ENCODE measurements around the gene PSMB3.

PSMB3 gene

GRCh38 chr17:38733982-38734973 is 18.3 kb upstream of the PSMB3 start:
- DNase-seq: no peak

- DNase-seq: peak; percentile 75
Observed at GRCh38 chr17:38735161-38735997, 17.2 kb upstream of the PSMB3 start.

GRCh38 chr17:38738007-38738662 is 14.4 kb upstream of the PSMB3 start:
- no peak for DNase-seq

- DNase-seq: no peak
Observed at GRCh38 chr17:38738686-38739085, 13.9 kb upstream of the PSMB3 start.

- DNase-seq: no peak
Observed at GRCh38 chr17:38739305-38739704, 13.2 kb upstream of the PSMB3 start.

- DNase-seq: no peak
Observed at GRCh38 chr17:38740044-38740443, 12.5 kb upstream of the PSMB3 start.

- DNase-seq: no peak
Observed at GRCh38 chr17:38740806-38741205, 11.7 kb upstream of the PSMB3 start.

- no peak for DNase-seq
Observed at GRCh38 chr17:38741461-38741860, 11.1 kb upstream of the PSMB3 start.

GRCh38 chr17:38741921-38742410 is 10.6 kb upstream of the PSMB3 start:
- DNase-seq: no peak

GRCh38 chr17:38742411-38743308 is 9.9 kb upstream of the PSMB3 start:
- peak; percentile 57 for DNase-seq

GRCh38 chr17:38743556-38744171 is 8.9 kb upstream of the PSMB3 start:
- no peak for DNase-seq

- DNase-seq: no peak
Observed at GRCh38 chr17:38745545-38745944, 7.0 kb upstream of the PSMB3 start.

GRCh38 chr17:38746004-38746848 is 6.3 kb upstream of the PSMB3 start:
- DNase-seq: peak; percentile 51

GRCh38 chr17:38746849-38747462 is 5.6 kb upstream of the PSMB3 start:
- no peak for DNase-seq

- peak; percentile 82 for DNase-seq
Observed at GRCh38 chr17:38747463-38748148, 4.9 kb upstream of the PSMB3 start.

GRCh38 chr17:38748149-38748891 is 4.2 kb upstream of the PSMB3 start, which contains the start of gene PCGF2:
PCGF2 (minus strand) TSS chr17:38748336; CDS start chr17:38740402, 7,934 bp downstream.
- DNase-seq: peak; percentile 89

GRCh38 chr17:38748892-38749222 is 3.7 kb upstream of the PSMB3 start:
- DNase-seq: no peak

GRCh38 chr17:38749223-38750043 is 3.1 kb upstream of the PSMB3 start:
- peak; percentile 90 for DNase-seq
